Keratinocyte (primary cell): ENCODE data around the gene KLHL14. TPM values are rescaled to one million over a fixed set of nuclear protein-coding genes. Genes with fewer than 3 reads are reported as not detected.

Experiments used
- DNase-seq: peaks from one replicate; pipeline ENCODE4 v3.0.0-alpha.2; 2011; ENCODE audit warnings: low read depth, missing footprints, low spot score
- FAIRE-seq: peaks from 2 replicates; lab custom pipeline; 2011; peaks lifted over from hg19 to GRCh38; lab: Jason Lieb, UNC
- H2AFZ ChIP-seq: 2 replicates; pipeline ENCODE4 v1.6.0; 2012; ENCODE audit warnings: low read length, control low read depth, inconsistent platforms; ENCODE audit not compliant: control insufficient read depth
- H3K27ac ChIP-seq: 2 replicates; pipeline ENCODE4 v1.5.1; 2011; ENCODE audit warnings: low read length; ENCODE audit not compliant: control insufficient read depth, insufficient read depth
- H3K27me3 ChIP-seq: 3 replicates; pipeline ENCODE4 v1.6.0; 2011; ENCODE audit warnings: low read length; ENCODE audit not compliant: control insufficient read depth, insufficient read depth; ENCODE audit errors: extremely low read depth
- H3K36me3 ChIP-seq, 2 experiments: 2 replicates in 1 of 2; 3 replicates in 1 of 2; pipeline ENCODE4 v1.5.1; 2011; ENCODE audit warnings: low read length in 2 of 2, mild to moderate bottlenecking in 1 of 2; ENCODE audit not compliant: control insufficient read depth in 2 of 2, insufficient read depth in 2 of 2; ENCODE audit errors: extremely low read depth in 1 of 2
- H3K4me1 ChIP-seq: 3 replicates; pipeline ENCODE4 v1.5.1; 2011; ENCODE audit warnings: low read length; ENCODE audit not compliant: control insufficient read depth, insufficient read depth; ENCODE audit errors: extremely low read depth
- H3K4me2 ChIP-seq: 3 replicates; pipeline ENCODE4 v1.6.0; 2011; ENCODE audit warnings: low read depth, low read length; ENCODE audit not compliant: control insufficient read depth, insufficient read depth; ENCODE audit errors: extremely low read depth
- H3K4me3 ChIP-seq, 3 experiments: fragments of 200-600 bp in 1 of 3; sonication (generic) in 1 of 3; 2 replicates in 2 of 3; 3 replicates in 1 of 3; pipeline ENCODE4 v1.5.1; 2011 to 2016; ENCODE audit warnings: low read length in 3 of 3, mild to moderate bottlenecking in 3 of 3, control low read depth in 2 of 3, inconsistent platforms in 1 of 3, low read depth in 1 of 3, mixed read lengths in 1 of 3, mixed run types in 1 of 3, moderate library complexity in 1 of 3; ENCODE audit not compliant: control insufficient read depth in 2 of 3, insufficient read depth in 2 of 3; ENCODE audit errors: extremely low read depth in 1 of 3
- H3K79me2 ChIP-seq: 2 replicates; pipeline ENCODE4 v1.6.0; 2012; ENCODE audit warnings: low read length; ENCODE audit not compliant: control insufficient read depth, insufficient read depth
- H3K9ac ChIP-seq: 3 replicates; pipeline ENCODE4 v1.6.0; 2011; ENCODE audit warnings: low read length; ENCODE audit not compliant: control insufficient read depth, insufficient read depth; ENCODE audit errors: extremely low read depth
- H3K9me1 ChIP-seq: 3 replicates; pipeline ENCODE4 v1.6.0; 2011; ENCODE audit warnings: low read length; ENCODE audit not compliant: control insufficient read depth, insufficient read depth; ENCODE audit errors: extremely low read depth
- H3K9me3 ChIP-seq: 2 replicates; pipeline ENCODE4 v1.5.1; 2012; ENCODE audit warnings: low read depth, low read length; ENCODE audit not compliant: control insufficient read depth
- H4K20me1 ChIP-seq: 3 replicates; pipeline ENCODE4 v1.6.0; 2011; ENCODE audit warnings: low read length; ENCODE audit not compliant: control insufficient read depth, insufficient read depth; ENCODE audit errors: extremely low read depth
- CTCF ChIP-seq, 3 experiments: IDR thresholded peaks in 1 of 3; conservative IDR thresholded peaks in 1 of 3; optimal IDR thresholded peaks in 1 of 3; 2 replicates in 2 of 3; 3 replicates in 1 of 3; pipeline versions ENCODE3 to v1.5.1; 2011; ENCODE audit warnings: low read length in 3 of 3, mild to moderate bottlenecking in 3 of 3, moderate library complexity in 2 of 3, control low read depth in 1 of 3, inconsistent platforms in 1 of 3; ENCODE audit not compliant: insufficient read depth in 2 of 3; ENCODE audit errors: extremely low read depth in 1 of 3
- EZH2 ChIP-seq: IDR thresholded peaks from one replicate; pipeline ENCODE4 v1.6.1; 2012; ENCODE audit warnings: inconsistent platforms, mild to moderate bottlenecking, low read length, moderate library complexity
- dilution Hi-C: fragments of 300-500 bp; cut with MboI; formaldehyde crosslinking; loops from one replicate; pipeline ENCODE4 v1.7.0; 2020; ENCODE audit warnings: low sequenced_read_pairs; ENCODE audit not compliant: extremely low pct_ligation_motif_present
- polyA plus RNA-seq, 5 experiments: library from polyadenylated mRNA; depleted of rRNA in 3 of 5; stranded (reverse) in 3 of 5; stranded (forward) in 1 of 5; unstranded in 1 of 5; fragments of >200 nt; gene quantifications; 1 replicate in 1 of 5; 2 replicates in 3 of 5; 3 replicates in 1 of 5; pipeline versions ENCODE4 v1.2.1 to v1.2.3, GENCODE V29; 2011 to 2012; ENCODE audit warnings: missing spikeins in 2 of 5, low read depth in 1 of 5, low replicate concordance in 1 of 5

The KLHL14 gene
- polyA plus RNA-seq, 1 donor (not counting 4 experiments of a cell fraction or from before 2014, with no cell fraction given) = not detected

- Histone ChIP-seq H3K27me3 (peaks cover 7% of the 10 kb centered on the region), H3K4me2 (no peak overlapping the region), H3K4me1 (no peaks in the 10 kb centered on the region), H3K9ac (no peak overlapping the region), H3K79me2 (no peaks in the 10 kb centered on the region), H3K9me1 (no peaks in the 10 kb centered on the region), H2AFZ (no peak overlapping the region), H3K9me3 (no peaks in the 10 kb centered on the region), H3K36me3 (no peaks in the 10 kb centered on the region), H3K4me3 (no peak overlapping the region), H4K20me1 (no peaks in the 10 kb centered on the region), H3K27ac (no peak overlapping the region)
- no peak for FAIRE-seq
- dilution Hi-C loops = no loop called here
- no peak for DNase-seq
- no peak for TF ChIP-seq EZH2
Measured at GRCh38 chr18:32753656-32754260, 19.1 kb downstream of the KLHL14 start.

GRCh38 chr18:32750328-32750727, 22.5 kb downstream of the KLHL14 start:
- no peak for FAIRE-seq
- H4K20me1 ChIP-seq = no peaks in the 10 kb centered on the region
- TF ChIP-seq EZH2 (no peak), CTCF (optimal IDR thresholded peaks at IDR 0.05 in 1 of 3, IDR thresholded peaks at IDR 0.05 in 1 of 3, conservative IDR thresholded peaks at IDR 0.05 in 1 of 3; ENCODE audit: extremely low read depth in 1 of 3, insufficient read depth in 2 of 3, low read length in 3 of 3) (no peak)
- no peak overlapping the region for H3K27ac ChIP-seq
- dilution Hi-C loops = no loop called here
- peaks cover 7% of the 10 kb centered on the region for H3K27me3 ChIP-seq
- no peak overlapping the region for H3K4me2 ChIP-seq
- no peaks in the 10 kb centered on the region for H3K9me1 ChIP-seq
- H3K79me2 ChIP-seq = no peaks in the 10 kb centered on the region
- H2AFZ ChIP-seq = no peak overlapping the region
- H3K9me3 ChIP-seq = no peaks in the 10 kb centered on the region
- no peak overlapping the region for H3K4me3 ChIP-seq
- H3K4me1 ChIP-seq = no peaks in the 10 kb centered on the region
- no peak overlapping the region for H3K9ac ChIP-seq
- no peaks in the 10 kb centered on the region for H3K36me3 ChIP-seq
- no peak for DNase-seq

GRCh38 chr18:32749809-32750208, 23.0 kb downstream of the KLHL14 start:
- DNase-seq = no peak
- no peaks in the 10 kb centered on the region for H3K9me3 ChIP-seq
- H3K27me3 ChIP-seq = peaks cover 2% of the 10 kb centered on the region
- H3K4me1 ChIP-seq = no peaks in the 10 kb centered on the region
- H3K9me1 ChIP-seq = no peaks in the 10 kb centered on the region
- H3K36me3 ChIP-seq = no peaks in the 10 kb centered on the region
- no peaks in the 10 kb centered on the region for H3K79me2 ChIP-seq
- no peak overlapping the region for H3K9ac ChIP-seq
- H4K20me1 ChIP-seq = no peaks in the 10 kb centered on the region
- no peak overlapping the region for H3K4me2 ChIP-seq
- TF ChIP-seq EZH2 (no peak), CTCF (optimal IDR thresholded peaks at IDR 0.05 in 1 of 3, IDR thresholded peaks at IDR 0.05 in 1 of 3, conservative IDR thresholded peaks at IDR 0.05 in 1 of 3; ENCODE audit: extremely low read depth in 1 of 3, insufficient read depth in 2 of 3, low read length in 3 of 3) (no peak)
- dilution Hi-C loops = no loop called here
- no peak for FAIRE-seq
- no peak overlapping the region for H2AFZ ChIP-seq
- no peak overlapping the region for H3K27ac ChIP-seq
- H3K4me3 ChIP-seq = no peak overlapping the region
